Left lung (tissue), 10 donors: ENCODE measurements around the gene KIF2A. TPM values are rescaled to one million over a fixed set of nuclear protein-coding genes. Genes with fewer than 3 reads are reported as not detected.

Source experiments
- ATAC-seq: fragments of 200-7000 bp; cut with Tn5 transposase; one replicate; pipeline ENCODE4 v1.9.1; 2020; ENCODE audit warnings: moderate library complexity
- DNase-seq, 4 donors: peaks; one replicate each; pipeline ENCODE4 v3.0.0-alpha.2; 2013 to 2020
- H3K27ac ChIP-seq, 2 donors: fragments of 200-600 bp; sonication (generic) in 1 of 2; one replicate each; pipeline versions ENCODE4 v1.5.0 to v1.8.0; 2020 to 2021
- H3K27me3 ChIP-seq, 2 donors: fragments of 200-600 bp; sonication (generic) in 1 of 2; one replicate each; pipeline versions ENCODE4 v1.5.0 to v1.8.0; 2020 to 2021
- H3K36me3 ChIP-seq, 2 donors: fragments of 200-600 bp; sonication (generic) in 1 of 2; one replicate each; pipeline versions ENCODE4 v1.5.0 to v1.8.0; 2020 to 2021
- H3K4me1 ChIP-seq, 2 donors: fragments of 200-600 bp; one replicate each; pipeline ENCODE4 v1.8.0; 2021
- H3K4me3 ChIP-seq, 2 donors: fragments of 200-600 bp; sonication (generic) in 1 of 2; one replicate each; pipeline versions ENCODE4 v1.5.0 to v1.8.0; 2020 to 2021; ENCODE audit warnings: mild to moderate bottlenecking in 1 of 2
- H3K9me3 ChIP-seq, 2 donors: fragments of 200-600 bp; sonication (generic) in 1 of 2; one replicate each; pipeline versions ENCODE4 v1.5.0 to v1.8.0; 2020 to 2021
- CTCF ChIP-seq, 2 donors: fragments of 200-600 bp; sonication (generic) in 1 of 2; IDR thresholded peaks; one replicate each; pipeline versions ENCODE4 v1.5.0 to v1.8.0; 2021; ENCODE audit warnings: antibody characterized with exemption in 2 of 2
- intact Hi-C, 2 donors: fragments of 100-400 bp; cut with DNase I; formaldehyde crosslinking; loops; one replicate each; pipeline versions ENCODE4 v1.11.2 to v1.14.2; 2022
- polyA plus RNA-seq, 6 donors: library from polyadenylated mRNA; unstranded; fragments of 120-200 nt; gene quantifications; one replicate each; pipeline ENCODE4 v1.2.1, GENCODE V29; 2013; ENCODE audit not compliant: insufficient read length in 6 of 6
- total RNA-seq, 2 donors: library from RNA; stranded (reverse); fragmentation: NEBNext Ultra II Directional; extraction: Animal tissue kit (Norgen Biotek cat#: 25700); gene quantifications; one replicate each; pipeline ENCODE4 v1.2.1, GENCODE V29; 2021
- donor health status: DM: no; HTN: yes; CAD: no.
- donor health status: DM: no; HTN: no; CAD: no.

KIF2A gene
- total and polyA plus RNA-seq, 8 donors = 26.3 to 48.3 (median 43.0) TPM

DNA sequence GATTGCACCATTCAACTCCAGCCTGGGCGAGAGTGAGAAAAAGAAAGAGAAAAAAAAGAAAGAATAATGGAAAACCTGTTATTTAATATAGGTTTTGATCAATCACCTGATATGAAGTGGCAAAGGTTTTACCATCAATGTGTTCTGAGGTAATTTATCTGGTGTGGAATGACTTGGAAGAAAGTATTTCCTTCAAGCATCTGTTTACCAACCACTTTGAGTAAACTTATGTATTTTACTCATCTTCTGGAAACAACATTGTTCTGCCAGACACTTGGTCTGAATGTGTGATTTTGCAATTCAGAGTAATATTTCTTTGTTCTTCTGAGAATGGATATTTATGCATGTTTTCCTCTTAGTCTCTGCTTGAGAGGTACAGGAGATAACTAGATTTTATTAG lies 24.3 kb downstream of the KIF2A start:
- no peaks in the 10 kb centered on the region for H3K27me3 ChIP-seq
- H3K27ac ChIP-seq = no peak overlapping the region
- DNase-seq = no peak
- ATAC-seq = no peak
- peaks cover 0 to 6% of the 10 kb centered on the region in 2 donors for H3K36me3 ChIP-seq
- H3K4me1 ChIP-seq = peaks cover 0 to 3% of the 10 kb centered on the region in 2 donors
- no peaks in the 10 kb centered on the region for H3K9me3 ChIP-seq
- intact Hi-C loops = no loop called here
- no peak overlapping the region for H3K4me3 ChIP-seq
- TF ChIP-seq CTCF (IDR thresholded peaks at IDR 0.05) = no peak

DNA sequence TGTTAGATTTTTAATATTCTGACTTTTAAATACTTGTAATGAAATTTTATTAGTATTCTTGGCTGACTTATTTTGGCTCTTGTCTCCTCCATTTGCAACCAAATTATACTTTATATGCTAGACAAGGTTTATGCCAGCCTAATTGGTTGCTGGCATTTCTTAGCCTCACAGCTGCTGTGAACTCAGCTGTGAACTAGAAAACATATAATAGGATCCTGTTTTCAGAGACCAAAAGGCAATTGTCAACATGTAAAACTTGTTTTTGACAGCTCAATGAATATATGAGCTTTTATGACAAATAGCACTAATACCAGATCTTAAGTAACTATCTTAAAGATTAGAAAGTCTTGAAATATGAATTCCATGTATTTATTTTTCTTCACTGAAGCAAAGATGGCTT lies 25.9 kb downstream of the KIF2A start:
- intact Hi-C loops = no loop called here
- ATAC-seq (no peak), DNase-seq (no peak)
- Histone ChIP-seq H3K9me3 (no peaks in the 10 kb centered on the region), H3K27me3 (no peaks in the 10 kb centered on the region), H3K4me3 (no peak overlapping the region), H3K36me3 (peaks cover 0 to 6% of the 10 kb centered on the region in 2 donors), H3K27ac (no peak overlapping the region), H3K4me1 (peaks cover 0 to 3% of the 10 kb centered on the region in 2 donors)
- no peak for TF ChIP-seq CTCF (IDR thresholded peaks at IDR 0.05)

DNA sequence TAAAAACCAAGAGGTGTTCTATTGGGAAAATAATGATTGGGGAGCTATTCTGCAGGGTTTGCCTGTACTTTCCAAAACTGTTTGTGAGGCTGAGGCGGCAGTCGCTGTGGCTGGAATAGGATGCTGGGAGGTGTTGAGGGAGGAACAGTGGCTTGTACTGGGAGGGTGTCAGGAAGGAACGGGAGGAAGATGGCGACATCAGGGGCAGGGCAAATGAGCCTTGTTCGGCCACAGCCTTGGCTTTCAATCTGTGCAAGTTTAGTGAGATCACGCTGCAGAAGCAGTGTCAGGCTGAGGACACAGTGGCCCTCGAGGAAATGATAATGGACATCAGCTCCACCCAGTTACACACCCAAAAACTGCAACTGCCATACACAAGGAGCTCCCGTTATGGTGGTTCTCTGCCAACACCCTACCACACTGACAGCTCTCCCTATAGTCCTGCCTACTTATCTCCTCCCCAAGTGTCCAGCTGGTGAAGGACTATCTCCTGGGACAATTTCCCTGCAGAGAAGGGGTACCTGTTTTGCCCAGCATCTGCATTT lies 27.3 kb downstream of the KIF2A start:
- H3K36me3 ChIP-seq = peaks cover 0 to 6% of the 10 kb centered on the region in 2 donors
- no peak for ATAC-seq
- peak in 1 of 4 donors; percentile 12 for DNase-seq
- peaks cover 0 to 3% of the 10 kb centered on the region in 2 donors for H3K4me1 ChIP-seq
- no peaks in the 10 kb centered on the region for H3K9me3 ChIP-seq
- intact Hi-C loops = no loop called here
- no peak for TF ChIP-seq CTCF (IDR thresholded peaks at IDR 0.05)
- H3K4me3 ChIP-seq = no peak overlapping the region
- H3K27ac ChIP-seq = no peak overlapping the region
- no peaks in the 10 kb centered on the region for H3K27me3 ChIP-seq

- DNase-seq = peak in 1 of 4 donors; percentile 13
- Histone ChIP-seq H3K4me3 (no peak overlapping the region), H3K4me1 (peaks cover 0 to 3% of the 10 kb centered on the region in 2 donors), H3K27ac (no peak overlapping the region), H3K36me3 (peaks cover 0 to 6% of the 10 kb centered on the region in 2 donors), H3K9me3 (no peaks in the 10 kb centered on the region), H3K27me3 (no peaks in the 10 kb centered on the region)
- intact Hi-C loops = no loop called here
- no peak for TF ChIP-seq CTCF (IDR thresholded peaks at IDR 0.05)
- ATAC-seq = no peak
Measured at GRCh38 chr5:62334082-62334481, 28.1 kb downstream of the KIF2A start.

DNA sequence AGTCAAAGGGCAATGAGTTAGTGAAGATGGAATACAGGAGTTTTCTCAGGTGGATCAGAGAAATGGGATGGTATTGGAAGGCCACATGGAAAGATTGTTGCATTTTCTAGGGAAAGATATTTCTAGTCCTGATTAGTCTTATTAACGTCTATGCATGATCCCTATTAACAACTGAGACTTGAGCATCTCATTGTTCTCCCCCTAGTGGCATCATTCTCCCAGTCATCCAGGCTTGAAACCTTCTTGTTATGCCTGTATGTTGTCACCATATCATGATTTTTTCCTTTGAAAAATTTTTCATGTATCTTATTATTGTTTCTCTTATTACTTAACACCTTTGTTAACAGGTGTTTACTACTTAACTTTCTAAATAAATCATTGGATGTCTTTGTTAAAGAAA lies 34.4 kb downstream of the KIF2A start:
- no peak overlapping the region for H3K4me3 ChIP-seq
- no peaks in the 10 kb centered on the region for H3K9me3 ChIP-seq
- peak in 1 of 2 donors; percentile 39 for TF ChIP-seq CTCF (IDR thresholded peaks at IDR 0.05)
- intact Hi-C loops = no loop called here
- no peaks in the 10 kb centered on the region for H3K4me1 ChIP-seq
- no peaks in the 10 kb centered on the region for H3K36me3 ChIP-seq
- DNase-seq (no peak), ATAC-seq (no peak)
- H3K27ac ChIP-seq = no peak overlapping the region
- H3K27me3 ChIP-seq = no peaks in the 10 kb centered on the region
